Measurements from ENCODE around the gene BLMH.

The BLMH gene

GRCh38 chr17:30321314-30321713, 29.6 kb upstream of the BLMH start:
- no peak overlapping the region for H3K4me3 ChIP-seq (ENCODE audit: low read length in 2 of 2)
- peaks cover 2 to 4% of the 10 kb centered on the region in 2 donors for H3K4me1 ChIP-seq (ENCODE audit: control insufficient read depth in 2 of 2, insufficient read depth in 1 of 2, low read depth in 1 of 2, low read length in 2 of 2)
- H4K8ac ChIP-seq (ENCODE audit: low read depth, low read length): no peak overlapping the region
- H3K4ac ChIP-seq (ENCODE audit: low read length): no peak overlapping the region
- H3K9me3 ChIP-seq (replicated peaks in 1 of 2; ENCODE audit: control insufficient read depth in 2 of 2, insufficient read depth in 1 of 2, low read depth in 1 of 2, low read length in 2 of 2): no peaks in the 10 kb centered on the region
- H2AFZ ChIP-seq (ENCODE audit: low read length): no peak overlapping the region
- H3K18ac ChIP-seq (ENCODE audit: low read length): no peak overlapping the region
- no peak overlapping the region for H2BK120ac ChIP-seq (ENCODE audit: low read depth, low read length)
- no peak overlapping the region for H2BK5ac ChIP-seq (ENCODE audit: low read length)
- H4K91ac ChIP-seq (ENCODE audit: low read depth, low read length, poor library complexity): no peak overlapping the region
- no peak overlapping the region for H3K9ac ChIP-seq (ENCODE audit: low read depth, low read length, poor library complexity)
- peaks cover 0 to 43% (median 0%) of the 10 kb centered on the region in 3 experiments for H3K27me3 ChIP-seq (ENCODE audit: control insufficient read depth in 3 of 3, insufficient read depth in 3 of 3, low read depth in 1 of 3, low read length in 3 of 3)
- no peak overlapping the region for H2AK5ac ChIP-seq (ENCODE audit: low read depth, low read length)
- no CpG with 5 or more reads among the region's 4 CpGs for WGBS, 2 donors (ENCODE audit: extremely low coverage in 2 of 2, insufficient read length in 2 of 2, insufficient replicate concordance in 1 of 2)
- no peak overlapping the region for H3K14ac ChIP-seq (ENCODE audit: low read length)
- no peak overlapping the region for H2BK12ac ChIP-seq (ENCODE audit: low read length)
- no peak for DNase-seq (ENCODE audit: low spot score)
- no peak overlapping the region for H3K4me2 ChIP-seq (ENCODE audit: insufficient read depth, low read length, poor library complexity, severe bottlenecking)
- H3K79me1 ChIP-seq (ENCODE audit: low read depth, low read length): no peaks in the 10 kb centered on the region
- H2BK15ac ChIP-seq (ENCODE audit: low read length): no peak overlapping the region
- no peaks in the 10 kb centered on the region for H3K36me3 ChIP-seq (replicated peaks in 1 of 2; ENCODE audit: control insufficient read depth in 2 of 2, insufficient read depth in 2 of 2, low read length in 2 of 2)
- no peak overlapping the region for H3K27ac ChIP-seq (replicated peaks; ENCODE audit: low read length)
- H3K23ac ChIP-seq (ENCODE audit: low read depth, low read length, poor library complexity): no peak overlapping the region

GRCh38 chr17:30318155-30318554, 26.4 kb upstream of the BLMH start:
- no peak overlapping the region for H2BK12ac ChIP-seq (ENCODE audit: low read length)
- H4K91ac ChIP-seq (ENCODE audit: low read depth, low read length, poor library complexity): no peak overlapping the region
- no peak overlapping the region for H2BK5ac ChIP-seq (ENCODE audit: low read length)
- peaks cover 0 to 38% (median 0%) of the 10 kb centered on the region in 3 experiments for H3K27me3 ChIP-seq (ENCODE audit: control insufficient read depth in 3 of 3, insufficient read depth in 3 of 3, low read depth in 1 of 3, low read length in 3 of 3)
- no peak overlapping the region for H3K23ac ChIP-seq (ENCODE audit: low read depth, low read length, poor library complexity)
- no peaks in the 10 kb centered on the region for H3K79me1 ChIP-seq (ENCODE audit: low read depth, low read length)
- H3K27ac ChIP-seq (replicated peaks; ENCODE audit: low read length): no peak overlapping the region
- no peak overlapping the region for H3K4me3 ChIP-seq (ENCODE audit: low read length in 2 of 2)
- no peak overlapping the region for H2AK5ac ChIP-seq (ENCODE audit: low read depth, low read length)
- no peaks in the 10 kb centered on the region for H3K9me3 ChIP-seq (replicated peaks in 1 of 2; ENCODE audit: control insufficient read depth in 2 of 2, insufficient read depth in 1 of 2, low read depth in 1 of 2, low read length in 2 of 2)
- WGBS, 2 donors (ENCODE audit: extremely low coverage in 2 of 2, insufficient read length in 2 of 2, insufficient replicate concordance in 1 of 2): no CpG with 5 or more reads among the region's 3 CpGs
- no peak overlapping the region for H2AFZ ChIP-seq (ENCODE audit: low read length)
- H2BK120ac ChIP-seq (ENCODE audit: low read depth, low read length): no peak overlapping the region
- H3K14ac ChIP-seq (ENCODE audit: low read length): no peak overlapping the region
- H3K9ac ChIP-seq (ENCODE audit: low read depth, low read length, poor library complexity): no peak overlapping the region
- no peak overlapping the region for H3K18ac ChIP-seq (ENCODE audit: low read length)
- no peaks in the 10 kb centered on the region for H3K36me3 ChIP-seq (replicated peaks in 1 of 2; ENCODE audit: control insufficient read depth in 2 of 2, insufficient read depth in 2 of 2, low read length in 2 of 2)
- H2BK15ac ChIP-seq (ENCODE audit: low read length): no peak overlapping the region
- H4K8ac ChIP-seq (ENCODE audit: low read depth, low read length): no peak overlapping the region
- no peak overlapping the region for H3K4me2 ChIP-seq (ENCODE audit: insufficient read depth, low read length, poor library complexity, severe bottlenecking)
- H3K4ac ChIP-seq (ENCODE audit: low read length): no peak overlapping the region
- DNase-seq (ENCODE audit: low spot score): no peak
- H3K4me1 ChIP-seq (ENCODE audit: control insufficient read depth in 2 of 2, insufficient read depth in 1 of 2, low read depth in 1 of 2, low read length in 2 of 2): no peaks in the 10 kb centered on the region

GRCh38 chr17:30316736-30317135, 25.0 kb upstream of the BLMH start:
- Histone ChIP-seq H3K27ac (replicated peaks; ENCODE audit: low read length) (no peak overlapping the region), H3K36me3 (replicated peaks in 1 of 2; ENCODE audit: control insufficient read depth in 2 of 2, insufficient read depth in 2 of 2, low read length in 2 of 2) (no peaks in the 10 kb centered on the region), H3K23ac (ENCODE audit: low read depth, low read length, poor library complexity) (no peak overlapping the region), H2BK5ac (ENCODE audit: low read length) (no peak overlapping the region), H2BK15ac (ENCODE audit: low read length) (no peak overlapping the region), H3K79me1 (ENCODE audit: low read depth, low read length) (no peaks in the 10 kb centered on the region), H2BK12ac (ENCODE audit: low read length) (no peak overlapping the region), H3K4me2 (ENCODE audit: insufficient read depth, low read length, poor library complexity, severe bottlenecking) (no peak overlapping the region), H3K4ac (ENCODE audit: low read length) (no peak overlapping the region), H3K9me3 (replicated peaks in 1 of 2; ENCODE audit: control insufficient read depth in 2 of 2, insufficient read depth in 1 of 2, low read depth in 1 of 2, low read length in 2 of 2) (no peaks in the 10 kb centered on the region), H2AK5ac (ENCODE audit: low read depth, low read length) (no peak overlapping the region), H3K18ac (ENCODE audit: low read length) (no peak overlapping the region), H3K14ac (ENCODE audit: low read length) (no peak overlapping the region), H3K27me3 (ENCODE audit: control insufficient read depth in 3 of 3, insufficient read depth in 3 of 3, low read depth in 1 of 3, low read length in 3 of 3) (peaks cover 0 to 36% (median 0%) of the 10 kb centered on the region in 3 experiments), H4K8ac (ENCODE audit: low read depth, low read length) (no peak overlapping the region), H4K91ac (ENCODE audit: low read depth, low read length, poor library complexity) (no peak overlapping the region), H3K4me1 (ENCODE audit: control insufficient read depth in 2 of 2, insufficient read depth in 1 of 2, low read depth in 1 of 2, low read length in 2 of 2) (no peaks in the 10 kb centered on the region), H3K9ac (ENCODE audit: low read depth, low read length, poor library complexity) (no peak overlapping the region), H2BK120ac (ENCODE audit: low read depth, low read length) (no peak overlapping the region), H3K4me3 (ENCODE audit: low read length in 2 of 2) (no peak overlapping the region), H2AFZ (ENCODE audit: low read length) (no peak overlapping the region)
- WGBS, 2 donors (ENCODE audit: extremely low coverage in 2 of 2, insufficient read length in 2 of 2, insufficient replicate concordance in 1 of 2): no CpG with 5 or more reads among the region's 1 CpG
- no peak for DNase-seq (ENCODE audit: low spot score)

DNA sequence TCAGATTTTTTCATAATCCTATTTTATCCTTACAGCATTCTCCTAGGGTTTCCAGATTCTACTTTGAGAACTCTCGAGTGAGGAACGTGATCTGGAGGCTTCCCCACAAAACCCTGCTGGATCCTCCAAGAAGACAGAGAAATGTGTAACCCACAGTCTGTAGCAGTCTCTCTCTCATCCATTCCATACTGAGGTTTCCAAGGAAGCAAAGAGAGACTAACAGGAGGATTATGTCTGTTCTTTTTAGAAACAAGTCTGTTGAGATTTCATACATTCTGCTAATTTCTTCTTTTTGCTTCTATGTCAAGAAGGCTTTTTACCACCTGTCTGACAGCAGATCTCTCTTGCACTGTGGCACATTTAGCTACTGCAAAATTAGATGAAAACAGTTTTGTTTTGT, 23.4 kb upstream of the BLMH start:
- no peak for DNase-seq (ENCODE audit: low spot score)
- Histone ChIP-seq H2AFZ (ENCODE audit: low read length) (no peak overlapping the region), H3K4me3 (ENCODE audit: low read length in 2 of 2) (no peak overlapping the region), H2BK12ac (ENCODE audit: low read length) (no peak overlapping the region), H3K79me1 (ENCODE audit: low read depth, low read length) (no peaks in the 10 kb centered on the region), H3K4me2 (ENCODE audit: insufficient read depth, low read length, poor library complexity, severe bottlenecking) (no peak overlapping the region), H3K27me3 (ENCODE audit: control insufficient read depth in 3 of 3, insufficient read depth in 3 of 3, low read depth in 1 of 3, low read length in 3 of 3) (peaks cover 0 to 32% (median 0%) of the 10 kb centered on the region in 3 experiments), H3K36me3 (replicated peaks in 1 of 2; ENCODE audit: control insufficient read depth in 2 of 2, insufficient read depth in 2 of 2, low read length in 2 of 2) (no peaks in the 10 kb centered on the region), H4K91ac (ENCODE audit: low read depth, low read length, poor library complexity) (no peak overlapping the region), H2AK5ac (ENCODE audit: low read depth, low read length) (no peak overlapping the region), H3K9me3 (replicated peaks in 1 of 2; ENCODE audit: control insufficient read depth in 2 of 2, insufficient read depth in 1 of 2, low read depth in 1 of 2, low read length in 2 of 2) (no peaks in the 10 kb centered on the region), H3K9ac (ENCODE audit: low read depth, low read length, poor library complexity) (no peak overlapping the region), H3K27ac (replicated peaks; ENCODE audit: low read length) (no peak overlapping the region), H2BK15ac (ENCODE audit: low read length) (no peak overlapping the region), H2BK120ac (ENCODE audit: low read depth, low read length) (no peak overlapping the region), H2BK5ac (ENCODE audit: low read length) (no peak overlapping the region), H3K4me1 (ENCODE audit: control insufficient read depth in 2 of 2, insufficient read depth in 1 of 2, low read depth in 1 of 2, low read length in 2 of 2) (no peaks in the 10 kb centered on the region), H4K8ac (ENCODE audit: low read depth, low read length) (no peak overlapping the region), H3K4ac (ENCODE audit: low read length) (no peak overlapping the region), H3K18ac (ENCODE audit: low read length) (no peak overlapping the region), H3K14ac (ENCODE audit: low read length) (no peak overlapping the region), H3K23ac (ENCODE audit: low read depth, low read length, poor library complexity) (no peak overlapping the region)
- WGBS, 2 donors (ENCODE audit: extremely low coverage in 2 of 2, insufficient read length in 2 of 2, insufficient replicate concordance in 1 of 2): no CpG with 5 or more reads among the region's 2 CpGs
